Stimulated activated CD8-positive, alpha-beta memory T cell treated with anti-CD3 and anti-CD28 coated beads, Interleukin-12 subunit alpha, Interleukin-12 subunit beta, amount 100 ng/mL, for 1 hour (primary cell): ENCODE measurements around the gene GAS2L2.

Source experiments
- DNase-seq: peaks from one replicate; pipeline ENCODE4 v3.0.0-alpha.2; 2020; ENCODE audit warnings: low read depth

Gene GAS2L2

GRCh38 chr17:35752945-35753764 is at the start of gene GAS2L2:
Gene GAS2L2 (minus strand): TSS chr17:35753239. CDS start chr17:35752850, 389 bp downstream.
- DNase-seq = no peak

- DNase-seq = no peak
Observed at GRCh38 chr17:35801583-35802224, 48.7 kb upstream of the GAS2L2 start.

GRCh38 chr17:35799942-35800341 is 46.9 kb upstream of the GAS2L2 start:
- no peak for DNase-seq

- no peak for DNase-seq
Observed at GRCh38 chr17:35797918-35798317, 44.9 kb upstream of the GAS2L2 start.

- no peak for DNase-seq
Observed at GRCh38 chr17:35797370-35797769, 44.3 kb upstream of the GAS2L2 start.

- DNase-seq = no peak
Observed at GRCh38 chr17:35796942-35797341, 43.9 kb upstream of the GAS2L2 start.

- no peak for DNase-seq
Observed at GRCh38 chr17:35795871-35796265, 42.8 kb upstream of the GAS2L2 start.

GRCh38 chr17:35795007-35795870 is 42.2 kb upstream of the GAS2L2 start, which contains the start of gene MMP28:
Gene MMP28 (minus strand): TSS chr17:35795641. CDS start chr17:35795377, 264 bp downstream.
- DNase-seq = no peak

- no peak for DNase-seq
Observed at GRCh38 chr17:35793257-35793656, 40.2 kb upstream of the GAS2L2 start.

GRCh38 chr17:35791681-35792350 is 38.8 kb upstream of the GAS2L2 start:
- no peak for DNase-seq

- no peak for DNase-seq
Observed at GRCh38 chr17:35790841-35791240, 37.8 kb upstream of the GAS2L2 start.

GRCh38 chr17:35788477-35789368 is 35.7 kb upstream of the GAS2L2 start:
- DNase-seq = no peak

GRCh38 chr17:35786941-35787432 is 33.9 kb upstream of the GAS2L2 start:
- no peak for DNase-seq

- DNase-seq = no peak
Observed at GRCh38 chr17:35784895-35785294, 31.9 kb upstream of the GAS2L2 start.

- no peak for DNase-seq
Observed at GRCh38 chr17:35780950-35781349, 27.9 kb upstream of the GAS2L2 start.

- no peak for DNase-seq
Observed at GRCh38 chr17:35778641-35779196, 25.7 kb upstream of the GAS2L2 start.

GRCh38 chr17:35775583-35775982 is 22.5 kb upstream of the GAS2L2 start:
- no peak for DNase-seq

GRCh38 chr17:35775039-35775438 is 22.0 kb upstream of the GAS2L2 start:
- no peak for DNase-seq

- DNase-seq = no peak
Observed at GRCh38 chr17:35774499-35774898, 21.5 kb upstream of the GAS2L2 start.

GRCh38 chr17:35773679-35774425 is 20.8 kb upstream of the GAS2L2 start:
- no peak for DNase-seq
